ENCODE results near the gene DDIT3.
"Not testable (repeated sequence)": the region's sequence is repeated elsewhere in the genome, so short reads cannot be mapped to it uniquely, and the experiment has no call there.

Gene DDIT3

GRCh38 chr12:57525615-57526383, 5.5 kb upstream of the DDIT3 start:
- no peak for DNase-seq (ENCODE audit: low read depth in 1 of 2, low spot score in 1 of 2)

- DNase-seq (ENCODE audit: low read depth in 1 of 2, low spot score in 1 of 2), result no peak
Measured at GRCh38 chr12:57524814-57525614, 4.7 kb upstream of the DDIT3 start.

GRCh38 chr12:57523706-57524614, 3.6 kb upstream of the DDIT3 start:
- DNase-seq (ENCODE audit: low read depth in 1 of 2, low spot score in 1 of 2), result no peak

GRCh38 chr12:57522887-57523705, 2.8 kb upstream of the DDIT3 start:
- DNase-seq (ENCODE audit: low read depth in 1 of 2, low spot score in 1 of 2), result no peak

GRCh38 chr12:57522011-57522886, 1.9 kb upstream of the DDIT3 start, which contains the start of gene MBD6:
MBD6 (plus strand) TSS chr12:57522824; CDS start chr12:57524304, 1,480 bp downstream.
- peak; percentile 83 for DNase-seq (ENCODE audit: low read depth in 1 of 2, low spot score in 1 of 2)

GRCh38 chr12:57521525-57522010, 1.3 kb upstream of the DDIT3 start:
- no peak for DNase-seq (ENCODE audit: low read depth in 1 of 2, low spot score in 1 of 2)

- DNase-seq (ENCODE audit: low read depth in 1 of 2, low spot score in 1 of 2), result peak in 1 of 2 donors; percentile 9
Measured at GRCh38 chr12:57519796-57520052, 590 bp downstream of the DDIT3 start.

GRCh38 chr12:57518920-57519795, 1.2 kb downstream of the DDIT3 start:
- DNase-seq (ENCODE audit: low read depth in 1 of 2, low spot score in 1 of 2), result no peak

GRCh38 chr12:57518176-57518919, 2.0 kb downstream of the DDIT3 start:
- DNase-seq (ENCODE audit: low read depth in 1 of 2, low spot score in 1 of 2), result no peak

- not testable (repeated sequence) for DNase-seq (ENCODE audit: low read depth in 1 of 2, low spot score in 1 of 2)
Measured at GRCh38 chr12:57517718-57518117, 2.6 kb downstream of the DDIT3 start.

GRCh38 chr12:57517187-57517586, 3.1 kb downstream of the DDIT3 start:
- DNase-seq (ENCODE audit: low read depth in 1 of 2, low spot score in 1 of 2), result no peak

- DNase-seq (ENCODE audit: low read depth in 1 of 2, low spot score in 1 of 2), result no peak
Measured at GRCh38 chr12:57516617-57517153, 3.6 kb downstream of the DDIT3 start.

GRCh38 chr12:57515934-57516541, 4.3 kb downstream of the DDIT3 start:
- no peak for DNase-seq (ENCODE audit: low read depth in 1 of 2, low spot score in 1 of 2)

- no peak for DNase-seq (ENCODE audit: low read depth in 1 of 2, low spot score in 1 of 2)
Measured at GRCh38 chr12:57515408-57515933, 4.8 kb downstream of the DDIT3 start.

GRCh38 chr12:57514720-57515407, 5.5 kb downstream of the DDIT3 start:
- no peak for DNase-seq (ENCODE audit: low read depth in 1 of 2, low spot score in 1 of 2)

GRCh38 chr12:57514246-57514645, 6.1 kb downstream of the DDIT3 start:
- not testable (repeated sequence) for DNase-seq (ENCODE audit: low read depth in 1 of 2, low spot score in 1 of 2)
